Adrenal gland (tissue), 12 donors: ENCODE results near the gene BEST1. TPM values are rescaled to one million over a fixed set of nuclear protein-coding genes. Genes with fewer than 3 reads are reported as not detected.
A peak's percentile ranks its signal among the peaks of the same experiment; 100 is the strongest.

Source experiments
- DNase-seq, 7 donors: peaks; one replicate each; pipeline ENCODE4 v3.0.0-alpha.2; 2019 to 2020
- H3K27ac ChIP-seq, 5 donors: fragments of 200-600 bp; sonication (generic) in 4 of 5; 1 replicate in 3 of 5; 2 replicates in 2 of 5; pipeline versions ENCODE4 v1.5.1 to v1.8.0; 2016 to 2020; ENCODE audit warnings: mild to moderate bottlenecking in 1 of 5
- H3K27me3 ChIP-seq: fragments of 200-600 bp; 2 replicates; pipeline ENCODE4 v1.8.0; 2021
- H3K36me3 ChIP-seq, 2 donors: fragments of 200-600 bp; replicated peaks in 1 of 2; 1 replicate in 1 of 2; 2 replicates in 1 of 2; pipeline versions ENCODE4 v1.5.1 to v1.8.0; 2018 to 2022
- H3K4me1 ChIP-seq, 2 donors: fragments of 200-600 bp; replicated peaks in 1 of 2; 1 replicate in 1 of 2; 2 replicates in 1 of 2; pipeline versions ENCODE4 v1.5.1 to v1.8.0; 2018 to 2021
- H3K4me3 ChIP-seq, 4 donors: fragments of 200-600 bp; sonication (generic) in 3 of 4; one replicate each; pipeline ENCODE4 v1.5.1; 2016 to 2018
- H3K9me3 ChIP-seq, 3 donors: fragments of 200-600 bp; sonication (generic) in 1 of 3; replicated peaks in 1 of 3; 1 replicate in 2 of 3; 2 replicates in 1 of 3; pipeline versions ENCODE4 v1.5.1 to v1.8.0; 2016 to 2021
- POLR2A ChIP-seq, 2 donors: fragments of 450-650 bp; IDR thresholded peaks; one replicate each; pipeline ENCODE4 v1.6.1; 2017; ENCODE audit warnings: antibody characterized with exemption in 2 of 2, mild to moderate bottlenecking in 2 of 2, moderate library complexity in 1 of 2
- WGBS, 4 donors: extraction: QIAGEN DNeasy Blood & Tissue Kit in 2 of 4; methylation state at CpG; one replicate each; pipeline versions ENCODE4 v1.1.5 to v1.1.7; 2013 to 2017; 5-methylcytosine and 5-hydroxymethylcytosine counted together
- intact Hi-C, 2 donors: fragments of 100-400 bp; cut with DNase I; formaldehyde crosslinking; loops; one replicate each; pipeline versions ENCODE4 v1.14.1 to v1.15.0; 2022 to 2023
- polyA plus RNA-seq, 3 donors: library from polyadenylated mRNA; stranded (reverse); fragments of 200-250 nt in 2 of 3; fragments of 350-450 nt in 1 of 3; fragmentation: Illumina TruSeq in 1 of 3; extraction: RNeasy Lipid Tissue Mini Kit (QIAGEN cat#74804) in 1 of 3; gene quantifications; one replicate each; pipeline ENCODE4 v1.2.3, GENCODE V29; 2013 to 2014
- total RNA-seq, 9 donors: library from RNA; depleted of rRNA in 4 of 9; stranded (reverse); fragments of >200 nt in 4 of 9; fragments of 120-200 nt in 1 of 9; fragmentation: NEBNext Ultra II Directional in 1 of 9; extraction: Animal tissue kit (Norgen Biotek cat#: 25700) in 1 of 9; gene quantifications; one replicate each; pipeline versions ENCODE4 v1.1.0 to v1.2.4, GENCODE V29; 2013 to 2023
- TF ChIP-seq, protein P1 (sequence below), 6 experiments: fragments of 450-650 bp in 4 of 6; fragments of 200-600 bp in 2 of 6; sonication (generic) in 1 of 6; IDR thresholded peaks; 1 replicate in 5 of 6; 2 replicates in 1 of 6; pipeline versions ENCODE4 v1.5.1 to v1.8.0; 2016 to 2021; ENCODE audit warnings: antibody characterized with exemption in 6 of 6, mild to moderate bottlenecking in 2 of 6, moderate library complexity in 1 of 6
- donor health status: healthy with polysubstance abuse.
- donor health status: Bipolar disorder and iron deficiency.
- donor health status: DM: yes; HTN: yes; CAD: no.
- donor health status: DM: no; HTN: no; CAD: no.
- donor health status: DM: no; HTN: no; CAD: no.
- donor health status: DM: yes; HTN: yes; CAD: no.

BEST1 gene
- total and polyA plus RNA-seq, 12 donors: 0.44 to 6.8 (median 3.9) TPM

DNA sequence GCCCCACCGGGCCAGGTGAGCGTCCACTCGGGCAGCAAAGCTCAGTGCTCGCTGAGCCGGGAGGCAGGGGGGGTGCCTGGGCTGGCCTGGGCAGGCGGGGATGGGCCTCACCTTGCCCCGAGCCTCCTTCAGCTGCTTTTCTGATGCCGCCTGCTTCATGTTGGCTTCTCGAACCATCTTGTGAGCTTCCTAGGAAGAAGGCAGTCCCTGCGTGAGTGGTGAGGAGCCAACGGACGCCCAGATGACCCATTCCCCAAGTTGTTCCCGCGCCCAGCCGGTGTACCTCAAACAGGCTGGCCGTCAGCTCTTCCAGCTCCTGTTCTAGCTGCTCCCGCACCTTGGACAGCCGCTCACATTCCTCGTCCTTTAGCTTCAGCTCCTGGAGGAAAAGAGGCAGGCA, 42.9 kb upstream of the BEST1 start:
- intact Hi-C loops: no loop called here
- peaks cover 0 to 27% of the 10 kb centered on the region in 2 donors for H3K36me3 ChIP-seq
- H3K27ac ChIP-seq: no peak overlapping the region
- no peak overlapping the region for H3K4me3 ChIP-seq
- TF ChIP-seq POLR2A (IDR thresholded peaks at IDR 0.05): no peak
- TF ChIP-seq, protein P1, sequence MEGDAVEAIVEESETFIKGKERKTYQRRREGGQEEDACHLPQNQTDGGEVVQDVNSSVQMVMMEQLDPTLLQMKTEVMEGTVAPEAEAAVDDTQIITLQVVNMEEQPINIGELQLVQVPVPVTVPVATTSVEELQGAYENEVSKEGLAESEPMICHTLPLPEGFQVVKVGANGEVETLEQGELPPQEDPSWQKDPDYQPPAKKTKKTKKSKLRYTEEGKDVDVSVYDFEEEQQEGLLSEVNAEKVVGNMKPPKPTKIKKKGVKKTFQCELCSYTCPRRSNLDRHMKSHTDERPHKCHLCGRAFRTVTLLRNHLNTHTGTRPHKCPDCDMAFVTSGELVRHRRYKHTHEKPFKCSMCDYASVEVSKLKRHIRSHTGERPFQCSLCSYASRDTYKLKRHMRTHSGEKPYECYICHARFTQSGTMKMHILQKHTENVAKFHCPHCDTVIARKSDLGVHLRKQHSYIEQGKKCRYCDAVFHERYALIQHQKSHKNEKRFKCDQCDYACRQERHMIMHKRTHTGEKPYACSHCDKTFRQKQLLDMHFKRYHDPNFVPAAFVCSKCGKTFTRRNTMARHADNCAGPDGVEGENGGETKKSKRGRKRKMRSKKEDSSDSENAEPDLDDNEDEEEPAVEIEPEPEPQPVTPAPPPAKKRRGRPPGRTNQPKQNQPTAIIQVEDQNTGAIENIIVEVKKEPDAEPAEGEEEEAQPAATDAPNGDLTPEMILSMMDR (IDR thresholded peaks at IDR 0.05): no peak
- 91 to 97% (median 92%) methylated on average over 17 to 19 of the region's 19 CpGs for WGBS, 4 donors
- H3K27me3 ChIP-seq: no peaks in the 10 kb centered on the region
- no peak for DNase-seq
- H3K9me3 ChIP-seq: no peaks in the 10 kb centered on the region
- H3K4me1 ChIP-seq: peaks cover 0 to 38% of the 10 kb centered on the region in 2 donors

DNA sequence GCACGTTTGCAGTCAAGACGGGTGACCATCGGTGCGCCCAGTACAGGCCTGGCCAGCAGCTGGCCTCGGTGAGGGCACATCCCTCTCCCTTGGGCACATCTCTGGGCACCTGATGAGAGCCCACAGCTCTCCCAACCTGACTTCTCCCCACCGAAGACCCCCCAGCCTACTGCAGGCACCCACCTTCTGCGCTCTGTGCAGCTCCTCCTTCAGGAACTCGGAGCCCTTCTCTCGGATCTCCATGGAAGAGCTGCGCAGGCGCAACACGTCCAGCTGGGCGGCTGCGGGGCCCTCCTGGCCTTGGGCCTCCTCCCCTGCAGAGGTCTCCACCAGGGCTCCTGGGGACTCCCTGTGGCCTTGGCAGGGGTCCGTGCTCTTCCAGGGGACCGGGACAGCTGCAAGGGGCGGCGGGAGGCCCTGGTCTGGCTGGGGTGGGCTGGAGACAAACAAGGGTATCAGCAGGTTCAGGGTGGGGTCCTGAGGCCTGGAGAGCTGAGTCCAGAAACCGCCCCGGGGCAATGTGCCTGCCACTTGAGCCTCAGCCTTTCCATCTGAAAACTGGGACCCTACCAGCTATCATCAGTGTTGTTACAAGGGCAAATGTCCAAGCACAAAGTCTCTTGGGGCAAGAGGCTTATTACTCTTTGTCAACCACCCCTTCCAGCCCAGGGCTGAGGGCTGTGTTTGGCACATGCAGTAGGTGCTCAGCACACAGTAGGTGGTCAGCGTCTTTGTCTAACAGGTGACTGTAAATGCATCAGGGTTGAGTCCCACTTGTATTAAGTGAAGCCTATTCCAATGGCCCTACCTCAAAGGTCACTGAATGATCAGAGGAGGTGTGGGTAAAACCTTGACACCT, 42.1 kb upstream of the BEST1 start:
- H3K27me3 ChIP-seq: no peaks in the 10 kb centered on the region
- DNase-seq: no peak
- H3K4me3 ChIP-seq: no peak overlapping the region
- intact Hi-C loops: no loop called here
- H3K4me1 ChIP-seq: peaks cover 0 to 39% of the 10 kb centered on the region in 2 donors
- 87 to 92% (median 89%) methylated on average over 12 to 21 of the region's 21 CpGs for WGBS, 4 donors
- H3K27ac ChIP-seq: peak overlapping the region in 2 of 5 donors; percentile 35 to 65
- TF ChIP-seq, protein P1 (IDR thresholded peaks at IDR 0.05): no peak
- no peaks in the 10 kb centered on the region for H3K9me3 ChIP-seq
- H3K36me3 ChIP-seq: peaks cover 0 to 23% of the 10 kb centered on the region in 2 donors

DNA sequence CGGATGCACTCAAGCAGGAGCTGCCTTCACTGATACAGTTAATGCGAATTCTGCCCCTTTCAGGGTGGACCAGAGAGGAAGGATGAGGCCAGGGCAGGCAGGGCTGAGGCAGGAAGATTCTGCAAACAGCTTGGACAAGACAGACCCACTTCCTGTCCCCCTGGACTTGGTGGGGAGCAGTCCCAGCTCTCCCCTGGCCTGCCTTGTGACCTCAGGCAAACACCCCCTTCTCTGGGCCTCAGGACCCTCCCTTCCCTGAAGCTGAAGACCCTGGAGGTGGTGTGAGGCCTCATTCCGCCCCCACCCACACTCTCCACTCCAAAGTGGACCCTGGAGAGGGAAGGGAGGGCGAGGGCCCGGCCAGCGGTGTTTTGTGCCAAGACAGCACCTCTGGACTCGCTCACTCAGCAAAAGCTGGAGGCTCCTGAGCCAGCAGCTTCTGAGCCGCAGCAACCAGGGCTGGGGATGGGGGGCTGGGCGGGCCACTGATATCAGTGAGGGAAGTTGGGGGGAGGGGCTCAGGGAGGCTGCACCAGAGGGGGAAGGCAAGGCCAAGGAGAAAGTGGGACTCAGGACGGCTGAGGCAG, 41.3 kb upstream of the BEST1 start:
- Histone ChIP-seq H3K27me3 (no peaks in the 10 kb centered on the region), H3K9me3 (no peaks in the 10 kb centered on the region), H3K27ac (peak overlapping the region in 2 of 5 donors; percentile 38 to 65), H3K36me3 (peaks cover 0 to 23% of the 10 kb centered on the region in 2 donors), H3K4me3 (no peak overlapping the region), H3K4me1 (peaks cover 0 to 39% of the 10 kb centered on the region in 2 donors)
- intact Hi-C loops: no loop called here
- no peak for TF ChIP-seq POLR2A (IDR thresholded peaks at IDR 0.05)
- TF ChIP-seq, protein P1 (IDR thresholded peaks at IDR 0.05): no peak
- WGBS, 4 donors: 27 to 59% (median 44%) methylated on average over 8 to 10 of the region's 10 CpGs
- peak in 5 of 7 donors; percentile 60 to 76 (median 69) for DNase-seq
